HEK293 (cell line): ENCODE results near the gene SPDYE3.
"Not testable (repeated sequence)": the region's sequence is repeated elsewhere in the genome, so short reads cannot be mapped to it uniquely, and the experiment has no call there.

Experiments used
- CTCF ChIP-seq: fragments of 450-650 bp; formaldehyde crosslinking; IDR thresholded peaks from 2 replicates; pipeline ENCODE4 v1.5.1; 2016; ENCODE audit warnings: missing biosample characterization, missing genetic modification characterization
- YY1 ChIP-seq: fragments of 450-650 bp; formaldehyde crosslinking; IDR thresholded peaks from 2 replicates; pipeline ENCODE4 v1.5.1; 2018; ENCODE audit warnings: missing biosample characterization, missing genetic modification characterization
- ZBTB21 ChIP-seq: fragments of 450-650 bp; formaldehyde crosslinking; IDR thresholded peaks from 2 replicates; pipeline ENCODE4 v1.5.1; 2017; ENCODE audit warnings: missing biosample characterization, missing genetic modification characterization
- ZBTB8A ChIP-seq: fragments of 450-650 bp; formaldehyde crosslinking; IDR thresholded peaks from 2 replicates; pipeline ENCODE4 v1.5.1; 2016; ENCODE audit warnings: missing biosample characterization, missing genetic modification characterization
- ZNF114 ChIP-seq: fragments of 450-650 bp; formaldehyde crosslinking; IDR thresholded peaks from 2 replicates; pipeline ENCODE4 v1.5.0; 2017; ENCODE audit warnings: missing biosample characterization, missing genetic modification characterization
- ZNF146 ChIP-seq: fragments of 450-650 bp; formaldehyde crosslinking; IDR thresholded peaks from 2 replicates; pipeline ENCODE4 v1.5.1; 2016; ENCODE audit warnings: missing biosample characterization, missing genetic modification characterization
- ZNF184 ChIP-seq: fragments of 450-650 bp; IDR thresholded peaks from 2 replicates; pipeline ENCODE4 v1.5.1; 2018; ENCODE audit warnings: missing biosample characterization, mild to moderate bottlenecking, missing genetic modification characterization
- ZNF362 ChIP-seq: fragments of 450-650 bp; formaldehyde crosslinking; IDR thresholded peaks from 2 replicates; pipeline ENCODE4 v1.5.1; 2016; ENCODE audit warnings: missing biosample characterization, missing genetic modification characterization
- ZNF501 ChIP-seq: fragments of 450-650 bp; formaldehyde crosslinking; IDR thresholded peaks from 2 replicates; pipeline ENCODE4 v1.5.1; 2016; ENCODE audit warnings: missing biosample characterization, missing genetic modification characterization
- ZNF518A ChIP-seq: fragments of 450-650 bp; formaldehyde crosslinking; conservative IDR thresholded peaks from 2 replicates; pipeline ENCODE4 v1.5.1; 2016; ENCODE audit warnings: low read depth, missing biosample characterization, missing genetic modification characterization

GRCh38 chr7:100282069-100282608 lies 25.4 kb upstream of the SPDYE3 start:
- TF ChIP-seq ZNF114 (tag by site-specific recombination); YY1 (tag by site-specific recombination); CTCF (tag by site-specific recombination); ZBTB21 (tag by site-specific recombination); ZNF184 (tag by site-specific recombination); ZNF146 (tag by site-specific recombination); ZNF518A (tag by site-specific recombination); ZNF362 (tag by site-specific recombination); ZBTB8A; ZNF501 (tag by site-specific recombination): not testable (repeated sequence)
